HG03159 (cell line): ENCODE results near the gene DTNB.
"Not testable (repeated sequence)": the region's sequence is repeated elsewhere in the genome, so short reads cannot be mapped to it uniquely, and the experiment has no call there.

ENCODE experiments used
- ATAC-seq: cut with Tn5 transposase; IDR thresholded peaks from one replicate; pipeline ENCODE4 v1.9.1; 2021; ENCODE audit warnings: mild to moderate bottlenecking, moderate library complexity; ENCODE audit not compliant: unreplicated experiment

DTNB gene

DNA sequence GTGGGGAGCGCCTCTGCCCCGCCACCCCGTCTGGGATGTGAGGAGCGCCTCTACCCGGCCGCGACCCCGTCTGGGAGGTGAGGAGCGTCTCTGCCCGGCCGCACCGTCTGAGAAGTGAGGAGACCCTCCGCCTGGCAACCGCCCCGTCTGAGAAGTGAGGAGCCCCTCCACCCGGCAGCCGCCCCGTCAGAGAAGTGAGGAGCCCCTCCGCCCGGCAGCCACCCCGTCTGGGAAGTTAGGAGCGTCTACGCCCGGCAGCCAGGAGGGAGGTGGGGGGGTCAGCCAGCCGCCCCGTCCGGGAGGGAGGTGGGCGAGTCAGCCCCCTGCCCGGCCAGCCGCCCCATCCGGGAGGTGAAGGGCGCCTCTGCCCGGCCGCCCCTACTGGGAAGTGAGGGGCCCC is 39.6 kb downstream of the DTNB start:
- not testable (repeated sequence) for ATAC-seq

- ATAC-seq: no peak
These were observed 41.0 kb downstream of the DTNB start for GRCh38 chr2:25632396-25632795.

DNA sequence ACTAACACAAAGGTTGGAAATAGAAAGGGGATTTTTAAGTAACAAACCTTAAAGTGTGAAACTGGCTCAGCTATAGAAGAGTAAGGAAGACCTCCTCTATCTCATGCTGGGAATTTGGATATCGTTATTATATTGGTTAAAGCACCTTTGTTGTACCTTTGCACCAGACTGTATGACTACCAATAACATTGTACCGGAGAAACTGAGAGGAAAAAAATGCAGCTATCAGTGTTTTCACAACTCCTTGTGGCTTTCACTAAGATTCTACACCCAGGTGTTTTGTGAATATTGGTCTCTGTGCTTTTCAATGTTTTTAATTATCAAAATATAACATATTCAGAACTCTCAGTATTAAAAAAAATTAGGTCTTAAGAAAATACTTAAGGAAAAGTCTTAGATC is 48.7 kb downstream of the DTNB start:
- no peak for ATAC-seq

GRCh38 chr2:25623361-25623760 is 50.0 kb downstream of the DTNB start:
- ATAC-seq: no peak

GRCh38 chr2:25620711-25621110 is 52.7 kb downstream of the DTNB start:
- ATAC-seq: no peak

DNA sequence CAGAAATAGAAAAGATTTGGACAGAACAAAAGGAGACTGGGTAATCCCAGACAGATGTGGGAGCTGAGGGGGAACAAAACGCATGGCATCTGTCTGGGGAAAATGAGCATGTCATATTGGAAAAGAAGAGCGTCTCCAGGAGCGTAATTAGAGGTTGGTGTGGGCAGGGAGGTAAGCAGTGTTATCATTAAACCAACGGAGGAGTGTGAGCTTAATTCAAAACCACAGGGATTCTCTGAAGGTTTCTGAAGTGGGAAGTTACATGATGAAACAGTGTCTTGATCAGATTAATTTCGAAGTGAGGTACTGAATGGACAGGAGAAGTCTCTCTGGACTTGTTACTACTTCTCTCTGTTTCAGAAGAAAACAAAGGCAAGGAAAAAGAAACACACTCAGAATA is 53.3 kb downstream of the DTNB start:
- no peak for ATAC-seq

GRCh38 chr2:25619185-25619584 is 54.2 kb downstream of the DTNB start:
- no peak for ATAC-seq

DNA sequence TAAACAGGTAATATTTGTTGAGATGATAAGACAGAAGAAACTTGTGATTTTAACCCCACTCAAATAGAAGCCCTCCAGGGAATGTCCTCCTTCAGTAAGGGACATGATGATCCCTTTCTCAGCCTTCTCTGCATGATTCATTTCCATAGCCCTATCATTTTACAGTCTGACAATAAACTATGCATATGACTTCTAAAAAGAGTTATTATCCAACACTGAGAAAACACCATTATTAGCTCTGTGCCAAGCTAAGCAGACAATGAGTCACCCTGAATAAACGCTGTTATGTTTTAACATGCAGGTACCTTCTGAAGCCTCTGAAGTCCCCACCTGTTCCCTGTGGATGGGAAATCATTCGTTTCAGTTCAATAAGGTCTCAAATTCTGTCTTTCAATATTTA is 54.7 kb downstream of the DTNB start:
- ATAC-seq: no peak

GRCh38 chr2:25617948-25618646 is 55.3 kb downstream of the DTNB start:
- no peak for ATAC-seq

DNA sequence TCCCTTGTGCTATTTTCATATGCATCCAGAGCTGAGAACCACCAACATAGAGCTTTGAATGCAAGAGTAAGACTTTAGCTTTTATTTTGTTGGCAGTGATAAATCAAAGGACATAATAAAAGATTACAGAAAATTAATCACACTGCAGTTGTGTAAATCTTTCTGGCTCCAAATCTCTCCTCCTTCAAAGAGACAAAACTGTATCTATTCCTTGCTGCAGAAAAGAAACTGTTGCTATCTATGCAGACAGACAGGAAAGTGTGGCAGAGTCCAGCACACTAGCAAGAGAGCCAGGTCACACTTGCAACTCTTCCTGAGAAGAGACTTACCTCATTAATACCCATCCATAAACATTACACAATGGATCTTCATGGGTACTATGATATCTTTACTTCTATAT is 57.5 kb downstream of the DTNB start:
- no peak for ATAC-seq

GRCh38 chr2:25615386-25615785 is 58.0 kb downstream of the DTNB start:
- no peak for ATAC-seq

GRCh38 chr2:25614711-25615110 is 58.7 kb downstream of the DTNB start:
- no peak for ATAC-seq

GRCh38 chr2:25608718-25609117 is 64.7 kb downstream of the DTNB start:
- no peak for ATAC-seq

DNA sequence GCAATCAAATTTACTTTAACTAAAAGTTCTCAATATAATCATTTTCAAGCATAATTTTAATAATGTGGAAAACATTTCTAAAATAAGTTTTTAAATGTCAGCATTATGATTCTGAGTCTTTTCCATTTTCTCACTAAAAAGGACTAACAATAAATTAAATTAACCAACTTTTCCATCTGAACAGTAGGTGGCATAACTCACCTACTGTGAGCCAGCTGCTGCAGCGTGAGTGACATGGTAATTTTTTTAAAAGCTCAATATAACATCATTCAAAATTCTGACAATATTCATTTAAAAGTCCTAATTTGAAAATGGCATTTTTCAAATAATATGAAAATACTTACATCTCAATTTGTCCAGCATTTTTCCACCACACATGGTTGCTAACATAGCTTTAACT is 66.5 kb downstream of the DTNB start:
- no peak for ATAC-seq

DNA sequence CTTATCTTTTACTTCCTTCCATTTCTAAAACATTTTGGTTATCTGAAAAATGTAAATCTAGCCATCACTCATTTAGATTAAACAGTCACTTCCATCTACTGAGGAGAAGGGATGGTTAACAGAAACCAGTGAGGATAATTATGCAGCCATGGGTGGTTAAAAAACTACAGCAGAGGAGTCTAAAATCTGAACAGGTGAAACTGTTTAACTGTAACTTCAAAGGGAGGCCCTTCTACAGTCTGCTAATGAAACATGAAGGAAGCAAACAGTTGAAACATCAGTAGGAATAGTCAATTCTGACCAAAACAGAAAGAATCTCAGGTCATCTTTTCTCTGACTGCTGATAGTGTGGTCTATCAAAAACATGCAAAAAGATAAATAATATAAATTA is 71.0 kb downstream of the DTNB start:
- ATAC-seq: no peak

- not testable (repeated sequence) for ATAC-seq
These were observed 71.6 kb downstream of the DTNB start for GRCh38 chr2:25601711-25602332.

DNA sequence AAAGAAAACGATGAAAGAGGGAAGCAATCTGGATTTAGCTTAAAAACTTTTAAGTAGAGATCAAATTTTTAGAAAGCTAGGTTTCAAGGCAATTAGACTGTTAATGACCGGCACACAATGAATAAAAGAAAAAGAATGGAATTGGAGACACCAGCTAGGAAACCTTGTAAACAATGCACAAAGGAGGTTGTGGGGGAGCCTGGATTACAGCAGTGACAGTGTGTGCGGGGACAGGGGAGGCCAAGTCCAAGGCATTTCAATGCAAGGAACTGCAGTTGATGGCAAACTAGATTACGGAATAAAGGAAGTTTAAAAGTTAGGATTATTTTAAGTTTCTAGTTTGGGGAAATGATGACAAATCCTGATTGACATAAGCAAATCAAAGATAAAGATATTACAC is 74.5 kb downstream of the DTNB start:
- ATAC-seq: no peak

DNA sequence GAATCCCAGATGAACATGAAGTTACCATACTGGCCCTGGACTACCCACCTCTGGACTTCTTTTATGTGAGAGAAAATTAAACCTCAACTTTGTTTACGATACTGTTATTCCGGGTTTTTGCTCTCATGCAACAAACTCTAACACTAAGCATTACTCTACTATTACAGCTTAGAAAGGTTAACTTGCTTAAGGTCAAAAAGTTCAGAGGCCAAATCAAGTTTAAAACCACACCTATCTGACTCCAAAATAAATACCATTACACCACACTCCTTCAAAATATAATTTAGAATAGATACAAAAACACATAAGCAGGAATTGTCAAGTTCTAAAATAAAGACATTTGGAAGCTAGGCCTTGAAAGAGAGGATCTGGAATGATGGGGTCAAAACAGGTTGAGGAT is 75.0 kb downstream of the DTNB start:
- ATAC-seq: no peak

- ATAC-seq: no peak
These were observed 75.5 kb downstream of the DTNB start for GRCh38 chr2:25597881-25598280.

GRCh38 chr2:25596516-25597244 is 76.7 kb downstream of the DTNB start:
- ATAC-seq: no peak

DNA sequence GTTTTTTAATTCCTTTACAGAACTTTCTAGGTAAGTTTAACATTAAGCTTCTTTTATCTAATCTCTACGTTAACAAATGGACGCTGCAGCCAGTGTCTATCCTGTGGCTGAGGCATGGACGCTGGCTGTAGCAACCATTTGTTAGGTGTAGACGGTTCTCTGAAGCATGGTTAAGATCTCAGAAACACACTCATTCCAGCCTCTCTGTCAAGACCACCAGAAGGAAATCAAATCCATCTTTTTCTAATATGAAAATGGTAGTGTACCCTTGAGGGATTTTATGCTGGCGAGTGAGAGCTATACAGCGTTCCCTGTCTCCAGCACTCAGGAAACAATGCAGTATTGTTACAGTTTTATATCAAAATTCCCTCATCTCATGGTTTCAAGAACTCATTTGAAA is 78.0 kb downstream of the DTNB start:
- no peak for ATAC-seq

DNA sequence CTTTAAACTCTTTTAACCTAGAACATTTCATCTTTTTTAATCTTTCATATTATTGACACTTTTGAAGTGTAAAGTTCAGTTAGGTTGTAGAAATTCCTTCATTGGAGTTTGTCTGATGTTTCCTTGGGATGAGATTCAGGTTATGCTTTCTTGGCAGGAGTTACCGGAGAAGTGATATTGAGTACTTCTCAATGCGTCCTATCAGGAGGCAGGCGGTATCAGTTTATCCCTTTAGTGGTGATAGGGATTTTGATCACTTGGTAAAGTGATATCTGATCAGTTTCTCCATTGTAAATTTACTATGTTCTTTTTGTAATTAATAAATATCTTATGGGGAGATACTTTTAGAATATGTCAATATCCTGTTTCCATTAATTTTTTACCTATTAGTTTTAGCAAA is 78.4 kb downstream of the DTNB start:
- no peak for ATAC-seq
